ENCODE data around the gene KCNQ5.

The KCNQ5 gene

GRCh38 chr6:72943699-72944098, 321.8 kb downstream of the KCNQ5 start:
- Mint-ChIP-seq H3K36me3 (ENCODE audit: low read depth) (no peaks in the 10 kb centered on the region), H3K4me3 (no peak overlapping the region), H3K27me3 (ENCODE audit: low read depth) (no peaks in the 10 kb centered on the region), H3K27ac (no peak overlapping the region), H3K4me1 (ENCODE audit: low read depth) (no peaks in the 10 kb centered on the region), H3K9me3 (no peaks in the 10 kb centered on the region)

DNA sequence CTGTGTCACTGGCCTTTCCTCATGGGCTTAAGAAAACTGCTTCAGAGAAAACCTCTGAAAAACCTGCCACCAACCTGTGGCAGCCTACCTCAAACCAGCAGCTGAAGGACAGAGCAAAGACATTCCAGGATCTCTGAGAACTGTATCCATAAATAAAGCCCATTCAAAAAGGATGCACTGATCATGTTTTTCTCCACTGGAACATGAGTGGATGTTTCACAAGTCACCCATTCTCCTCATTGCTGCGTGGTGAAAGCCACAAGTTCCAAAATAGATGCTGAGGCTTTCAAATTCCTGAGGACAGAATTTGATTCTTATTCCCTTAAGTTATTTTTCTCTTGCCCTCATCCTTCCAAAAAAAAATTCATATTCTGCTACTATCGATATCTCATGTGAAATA, 322.8 kb downstream of the KCNQ5 start:
- H3K4me3 Mint-ChIP-seq = no peak overlapping the region
- no peak overlapping the region for H3K27ac Mint-ChIP-seq
- no peaks in the 10 kb centered on the region for H3K4me1 Mint-ChIP-seq (ENCODE audit: low read depth)
- no peaks in the 10 kb centered on the region for H3K9me3 Mint-ChIP-seq
- H3K36me3 Mint-ChIP-seq (ENCODE audit: low read depth) = no peaks in the 10 kb centered on the region
- H3K27me3 Mint-ChIP-seq (ENCODE audit: low read depth) = no peaks in the 10 kb centered on the region

GRCh38 chr6:72946774-72947173, 324.9 kb downstream of the KCNQ5 start:
- Mint-ChIP-seq H3K27ac (no peak overlapping the region), H3K27me3 (ENCODE audit: low read depth) (no peaks in the 10 kb centered on the region), H3K36me3 (ENCODE audit: low read depth) (no peaks in the 10 kb centered on the region), H3K4me3 (no peak overlapping the region), H3K9me3 (no peaks in the 10 kb centered on the region), H3K4me1 (ENCODE audit: low read depth) (no peaks in the 10 kb centered on the region)

DNA sequence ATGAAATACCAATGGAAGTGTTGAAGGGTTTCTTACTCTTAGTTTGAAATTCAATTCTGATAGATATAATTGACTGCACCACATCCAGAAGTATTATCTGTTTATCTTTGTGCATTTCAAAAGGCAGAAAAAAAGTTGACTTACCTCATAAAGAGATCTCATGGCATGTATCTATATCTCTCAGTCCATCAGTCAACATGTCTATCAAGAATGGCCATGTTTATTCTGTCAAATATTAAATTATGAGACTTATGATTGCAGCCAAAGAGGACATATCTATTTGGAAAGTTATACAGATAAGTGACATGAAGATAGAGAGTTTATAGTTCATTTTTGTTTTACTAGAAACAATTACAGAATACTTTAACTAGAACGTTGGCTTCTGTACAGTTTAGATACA, 325.7 kb downstream of the KCNQ5 start:
- H3K27ac Mint-ChIP-seq = no peak overlapping the region
- H3K36me3 Mint-ChIP-seq (ENCODE audit: low read depth) = no peaks in the 10 kb centered on the region
- H3K4me1 Mint-ChIP-seq (ENCODE audit: low read depth) = no peaks in the 10 kb centered on the region
- no peaks in the 10 kb centered on the region for H3K9me3 Mint-ChIP-seq
- no peak overlapping the region for H3K4me3 Mint-ChIP-seq
- H3K27me3 Mint-ChIP-seq (ENCODE audit: low read depth) = no peaks in the 10 kb centered on the region

- Mint-ChIP-seq H3K4me3 (no peak overlapping the region), H3K9me3 (no peaks in the 10 kb centered on the region), H3K27ac (no peak overlapping the region), H3K36me3 (ENCODE audit: low read depth) (no peaks in the 10 kb centered on the region), H3K4me1 (ENCODE audit: low read depth) (no peaks in the 10 kb centered on the region), H3K27me3 (ENCODE audit: low read depth) (no peaks in the 10 kb centered on the region)
These were observed 326.3 kb downstream of the KCNQ5 start for GRCh38 chr6:72948153-72948552.

DNA sequence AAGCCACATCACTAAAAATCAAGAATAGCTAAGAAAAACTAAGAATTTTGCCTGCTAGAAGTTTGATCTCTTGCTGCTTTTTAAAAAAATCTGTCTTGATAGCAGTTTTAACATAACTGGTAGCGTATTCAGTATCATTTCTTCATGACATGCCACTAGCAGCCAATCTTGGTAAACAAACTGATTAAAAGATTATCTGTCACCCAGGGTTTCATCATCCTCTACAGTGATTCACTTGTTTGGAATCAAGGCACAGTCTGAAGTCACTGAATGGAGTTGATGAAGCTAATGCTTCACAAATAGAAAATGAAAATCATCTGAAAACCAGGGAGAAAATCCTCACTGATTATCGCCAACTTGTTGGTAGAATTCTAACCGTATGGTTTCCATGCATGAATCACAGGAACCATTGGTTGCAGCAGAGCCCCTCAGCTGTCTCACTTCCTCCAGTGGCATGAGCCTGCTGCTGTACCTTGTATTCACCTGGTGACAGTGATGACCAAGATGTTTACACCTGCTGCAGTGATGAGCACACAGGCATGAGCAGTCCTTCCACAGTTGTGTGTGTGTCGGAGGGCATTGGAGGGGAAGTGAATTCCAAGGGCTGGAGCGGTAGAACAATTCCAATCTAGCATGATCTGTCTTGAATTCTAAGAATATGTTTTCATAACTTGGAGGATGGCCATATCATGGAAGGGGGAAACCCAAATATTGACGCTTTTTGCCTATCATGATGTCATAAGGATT, 328.4 kb downstream of the KCNQ5 start:
- Mint-ChIP-seq H3K4me1 (ENCODE audit: low read depth) (peaks cover 2% of the 10 kb centered on the region), H3K27me3 (ENCODE audit: low read depth) (no peaks in the 10 kb centered on the region), H3K4me3 (no peak overlapping the region), H3K36me3 (ENCODE audit: low read depth) (no peaks in the 10 kb centered on the region), H3K9me3 (no peaks in the 10 kb centered on the region), H3K27ac (no peak overlapping the region)

- Mint-ChIP-seq H3K4me3 (no peak overlapping the region), H3K36me3 (ENCODE audit: low read depth) (no peaks in the 10 kb centered on the region), H3K9me3 (no peaks in the 10 kb centered on the region), H3K27ac (no peak overlapping the region), H3K4me1 (ENCODE audit: low read depth) (peaks cover 4% of the 10 kb centered on the region), H3K27me3 (ENCODE audit: low read depth) (no peaks in the 10 kb centered on the region)
These were observed 331.2 kb downstream of the KCNQ5 start for GRCh38 chr6:72952808-72953630.

DNA sequence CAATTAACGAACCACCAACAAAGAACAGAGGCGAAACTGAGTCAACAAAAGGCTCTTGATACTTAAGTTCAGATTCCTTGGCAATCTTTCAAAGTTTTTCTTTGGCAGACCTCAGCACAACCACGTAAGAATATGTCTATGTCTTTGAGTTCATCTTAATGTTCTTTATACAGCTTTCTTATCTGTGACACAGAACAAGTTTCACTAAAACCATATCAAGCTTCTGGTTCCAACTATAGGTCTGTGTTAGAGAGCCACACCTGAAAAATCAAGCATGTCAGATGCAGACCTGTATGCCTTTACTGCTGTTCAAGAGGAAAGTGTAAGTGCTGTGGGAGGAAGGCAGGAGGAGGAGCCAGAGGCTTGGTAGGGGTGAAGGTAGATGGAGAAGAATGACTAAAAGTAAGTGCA, 332.1 kb downstream of the KCNQ5 start:
- Mint-ChIP-seq H3K4me3 (no peak overlapping the region), H3K27ac (no peak overlapping the region), H3K36me3 (ENCODE audit: low read depth) (no peaks in the 10 kb centered on the region), H3K4me1 (ENCODE audit: low read depth) (peaks cover 4% of the 10 kb centered on the region), H3K9me3 (no peaks in the 10 kb centered on the region), H3K27me3 (ENCODE audit: low read depth) (no peaks in the 10 kb centered on the region)

- Mint-ChIP-seq H3K9me3 (no peaks in the 10 kb centered on the region), H3K4me3 (no peak overlapping the region), H3K36me3 (ENCODE audit: low read depth) (no peaks in the 10 kb centered on the region), H3K4me1 (ENCODE audit: low read depth) (peaks cover 4% of the 10 kb centered on the region), H3K27ac (no peak overlapping the region), H3K27me3 (ENCODE audit: low read depth) (no peaks in the 10 kb centered on the region)
These were observed 332.9 kb downstream of the KCNQ5 start for GRCh38 chr6:72954716-72955115.

- H3K4me1 Mint-ChIP-seq (ENCODE audit: low read depth) = peaks cover 4% of the 10 kb centered on the region
- no peaks in the 10 kb centered on the region for H3K9me3 Mint-ChIP-seq
- no peak overlapping the region for H3K4me3 Mint-ChIP-seq
- no peaks in the 10 kb centered on the region for H3K36me3 Mint-ChIP-seq (ENCODE audit: low read depth)
- no peaks in the 10 kb centered on the region for H3K27me3 Mint-ChIP-seq (ENCODE audit: low read depth)
- H3K27ac Mint-ChIP-seq = no peak overlapping the region
These were observed 333.8 kb downstream of the KCNQ5 start for GRCh38 chr6:72955666-72956065.

- Mint-ChIP-seq H3K4me3 (no peak overlapping the region), H3K27ac (no peak overlapping the region), H3K36me3 (ENCODE audit: low read depth) (no peaks in the 10 kb centered on the region), H3K27me3 (ENCODE audit: low read depth) (no peaks in the 10 kb centered on the region), H3K9me3 (no peaks in the 10 kb centered on the region), H3K4me1 (ENCODE audit: low read depth) (peaks cover 4% of the 10 kb centered on the region)
These were observed 334.4 kb downstream of the KCNQ5 start for GRCh38 chr6:72956272-72956671.

DNA sequence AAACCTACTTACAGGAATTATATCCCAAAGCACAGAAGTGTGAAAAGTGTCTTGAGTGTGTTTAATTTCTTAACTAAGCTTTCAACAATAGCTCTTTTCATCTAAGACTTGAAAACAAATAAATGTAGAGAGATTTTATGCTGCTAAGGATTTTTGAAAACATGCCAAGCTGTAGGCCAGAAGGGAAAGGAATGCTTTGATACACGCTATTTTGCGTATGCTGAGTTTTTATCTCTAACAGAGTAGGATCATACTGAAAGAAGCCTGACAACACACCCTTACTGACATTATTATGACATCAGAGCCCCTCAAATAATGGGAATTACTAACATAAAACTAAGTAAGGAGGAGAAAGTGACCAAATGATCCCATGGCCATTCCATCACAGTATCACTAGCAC, 338.0 kb downstream of the KCNQ5 start:
- H3K9me3 Mint-ChIP-seq = no peaks in the 10 kb centered on the region
- no peaks in the 10 kb centered on the region for H3K36me3 Mint-ChIP-seq (ENCODE audit: low read depth)
- H3K4me3 Mint-ChIP-seq = no peak overlapping the region
- H3K27me3 Mint-ChIP-seq (ENCODE audit: low read depth) = no peaks in the 10 kb centered on the region
- peaks cover 2% of the 10 kb centered on the region for H3K4me1 Mint-ChIP-seq (ENCODE audit: low read depth)
- no peak overlapping the region for H3K27ac Mint-ChIP-seq

DNA sequence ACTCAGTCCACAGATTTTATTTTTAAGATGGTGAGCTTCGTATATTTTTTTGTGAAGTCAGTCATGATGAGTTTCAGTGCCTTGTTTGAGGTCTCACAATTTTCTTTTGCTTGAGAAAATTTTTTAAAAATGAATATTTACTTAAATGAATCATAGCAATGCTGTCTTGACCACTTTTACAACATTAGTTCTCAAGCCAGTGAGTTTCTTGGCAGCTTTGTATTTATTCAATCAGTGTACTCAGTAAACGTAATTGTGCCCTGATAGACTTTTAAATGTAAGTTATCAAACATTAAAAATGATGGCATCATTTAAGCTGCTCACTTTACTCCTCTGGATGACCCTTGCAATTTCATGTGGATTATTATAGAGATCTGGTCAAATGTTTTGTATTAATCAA, 342.1 kb downstream of the KCNQ5 start:
- no peaks in the 10 kb centered on the region for H3K36me3 Mint-ChIP-seq (ENCODE audit: low read depth)
- H3K27ac Mint-ChIP-seq = no peak overlapping the region
- H3K4me3 Mint-ChIP-seq = no peak overlapping the region
- no peaks in the 10 kb centered on the region for H3K4me1 Mint-ChIP-seq (ENCODE audit: low read depth)
- no peaks in the 10 kb centered on the region for H3K27me3 Mint-ChIP-seq (ENCODE audit: low read depth)
- no peaks in the 10 kb centered on the region for H3K9me3 Mint-ChIP-seq

- Mint-ChIP-seq H3K27ac (no peak overlapping the region), H3K4me1 (ENCODE audit: low read depth) (no peaks in the 10 kb centered on the region), H3K27me3 (ENCODE audit: low read depth) (no peaks in the 10 kb centered on the region), H3K9me3 (no peaks in the 10 kb centered on the region), H3K36me3 (ENCODE audit: low read depth) (no peaks in the 10 kb centered on the region), H3K4me3 (no peak overlapping the region)
These were observed 344.9 kb downstream of the KCNQ5 start for GRCh38 chr6:72966628-72967280.

DNA sequence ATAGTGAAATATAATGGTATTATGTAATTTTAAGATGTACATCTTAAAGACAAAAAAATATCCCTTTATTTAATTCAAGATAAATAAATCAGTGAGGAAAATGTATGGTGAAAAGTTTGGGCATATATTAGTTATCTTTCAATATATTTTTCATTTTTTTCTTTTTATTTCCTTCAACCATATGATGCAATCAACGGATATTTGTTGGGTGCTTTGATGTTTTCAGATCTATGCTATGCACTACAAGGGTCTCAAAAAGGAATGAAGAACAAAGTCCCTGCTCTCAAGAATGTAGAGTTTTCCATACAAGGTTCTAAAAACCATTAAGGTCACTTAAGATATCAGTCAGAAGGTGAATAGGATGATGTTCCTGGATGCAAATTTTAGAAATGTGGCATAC, 345.5 kb downstream of the KCNQ5 start:
- no peaks in the 10 kb centered on the region for H3K27me3 Mint-ChIP-seq (ENCODE audit: low read depth)
- no peaks in the 10 kb centered on the region for H3K36me3 Mint-ChIP-seq (ENCODE audit: low read depth)

More for the DNA sequence above, 345.5 kb downstream of the KCNQ5 start:
- no peaks in the 10 kb centered on the region for H3K9me3 Mint-ChIP-seq
- H3K4me1 Mint-ChIP-seq (ENCODE audit: low read depth) = no peaks in the 10 kb centered on the region
- H3K4me3 Mint-ChIP-seq = no peak overlapping the region
- H3K27ac Mint-ChIP-seq = no peak overlapping the region
